ENCODE results near the gene CD300C. TPM values are rescaled to one million over a fixed set of nuclear protein-coding genes. Genes with fewer than 3 reads are reported as not detected.

The CD300C gene
- total RNA-seq, 4 donors from 2014 or later: 0.31 to 0.80 (median 0.53) TPM

DNA sequence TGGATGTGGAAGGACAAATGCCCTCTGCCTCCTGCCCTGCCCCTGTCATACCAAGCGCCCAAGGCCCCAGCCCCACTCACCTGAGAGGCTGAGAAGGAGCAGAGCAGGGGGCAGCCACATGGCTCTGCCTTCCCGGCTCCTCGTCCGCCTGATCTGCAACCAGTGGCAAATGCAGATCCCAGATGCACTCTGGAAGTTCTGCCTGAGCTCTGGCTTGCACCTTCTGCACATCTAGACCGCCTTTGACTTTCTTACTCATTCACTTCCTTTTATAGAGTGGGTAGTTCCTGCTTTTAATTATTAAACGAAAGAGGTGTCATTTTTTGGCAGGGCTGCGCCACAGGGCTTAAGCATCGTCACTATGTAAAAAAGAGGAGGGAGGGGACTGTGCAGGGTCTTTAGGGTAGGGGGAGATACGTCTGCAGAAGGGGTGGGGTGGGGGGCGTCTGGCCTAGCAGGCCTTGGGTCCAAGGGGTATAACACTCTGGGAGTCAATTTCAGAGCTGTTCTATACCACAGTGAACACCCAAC lies 14.6 kb downstream of the CD300C start, which contains the start of gene CD300LB:
Gene CD300LB, minus strand, starts transcription at position 245 of the 531 bp plus-strand sequence. Its CDS starts 125 bp downstream, at position 120.
- DNase-seq (ENCODE audit: low spot score in 2 of 2): peak; percentile 38 to 48
- no peaks in the 10 kb centered on the region for H3K36me3 ChIP-seq
- peaks cover 6% of the 10 kb centered on the region for H3K27me3 ChIP-seq
- no peaks in the 10 kb centered on the region for H3K4me1 ChIP-seq
- no peak within 1 kb of the TSS for H3K27ac ChIP-seq
- TF ChIP-seq EP300 (IDR thresholded peaks at IDR 0.05): no peak
- no peak within 1 kb of the TSS for H3K4me3 ChIP-seq
- WGBS: 61% methylated on average over 10 of the region's 10 CpGs
- no peaks in the 10 kb centered on the region for H3K9me3 ChIP-seq

DNA sequence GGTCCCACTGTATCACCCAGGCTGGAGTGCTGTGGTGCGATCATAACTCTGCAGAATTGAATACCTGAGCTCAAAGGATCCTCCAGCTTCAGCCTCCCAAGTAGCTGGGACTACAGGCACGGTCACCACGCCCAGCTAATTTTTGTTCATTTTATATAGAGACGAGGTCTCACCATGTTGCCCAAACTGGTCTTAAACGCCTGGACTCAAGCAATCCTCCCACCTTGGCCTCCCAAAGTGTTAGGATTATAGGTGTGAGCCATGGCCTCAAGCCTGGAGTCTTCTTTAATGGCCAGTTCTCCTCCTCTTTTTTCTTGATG lies 15.1 kb downstream of the CD300C start:
- 72% methylated on average over 5 of the region's 5 CpGs for WGBS

DNA sequence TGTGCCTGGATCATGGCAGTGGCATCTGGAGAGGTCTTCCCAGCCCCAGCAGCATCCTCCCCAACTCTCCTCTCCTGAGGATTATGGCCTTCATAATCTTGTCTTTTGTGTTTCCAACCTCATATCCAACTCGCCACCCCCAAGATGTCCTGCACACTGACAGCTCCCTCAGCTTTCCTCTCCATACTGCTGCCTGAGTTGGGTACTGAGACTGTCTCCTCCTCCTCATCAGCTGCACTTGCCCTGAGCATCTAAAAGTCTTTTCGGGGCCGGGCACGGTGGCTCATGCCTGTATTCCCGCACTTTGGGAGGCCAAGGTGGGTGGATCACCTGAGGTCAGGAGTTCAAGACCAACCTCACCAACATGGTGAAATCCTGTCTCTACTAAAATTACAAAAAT lies 16.7 kb downstream of the CD300C start:
- Histone ChIP-seq H3K9me3 (no peaks in the 10 kb centered on the region), H3K4me1 (no peaks in the 10 kb centered on the region), H3K36me3 (no peaks in the 10 kb centered on the region), H3K4me3 (no peak overlapping the region), H3K27me3 (peaks cover 3% of the 10 kb centered on the region), H3K27ac (no peak overlapping the region)
- TF ChIP-seq, protein P1, sequence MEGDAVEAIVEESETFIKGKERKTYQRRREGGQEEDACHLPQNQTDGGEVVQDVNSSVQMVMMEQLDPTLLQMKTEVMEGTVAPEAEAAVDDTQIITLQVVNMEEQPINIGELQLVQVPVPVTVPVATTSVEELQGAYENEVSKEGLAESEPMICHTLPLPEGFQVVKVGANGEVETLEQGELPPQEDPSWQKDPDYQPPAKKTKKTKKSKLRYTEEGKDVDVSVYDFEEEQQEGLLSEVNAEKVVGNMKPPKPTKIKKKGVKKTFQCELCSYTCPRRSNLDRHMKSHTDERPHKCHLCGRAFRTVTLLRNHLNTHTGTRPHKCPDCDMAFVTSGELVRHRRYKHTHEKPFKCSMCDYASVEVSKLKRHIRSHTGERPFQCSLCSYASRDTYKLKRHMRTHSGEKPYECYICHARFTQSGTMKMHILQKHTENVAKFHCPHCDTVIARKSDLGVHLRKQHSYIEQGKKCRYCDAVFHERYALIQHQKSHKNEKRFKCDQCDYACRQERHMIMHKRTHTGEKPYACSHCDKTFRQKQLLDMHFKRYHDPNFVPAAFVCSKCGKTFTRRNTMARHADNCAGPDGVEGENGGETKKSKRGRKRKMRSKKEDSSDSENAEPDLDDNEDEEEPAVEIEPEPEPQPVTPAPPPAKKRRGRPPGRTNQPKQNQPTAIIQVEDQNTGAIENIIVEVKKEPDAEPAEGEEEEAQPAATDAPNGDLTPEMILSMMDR (IDR thresholded peaks at IDR 0.05): no peak
- TF ChIP-seq POLR2AphosphoS5 (IDR thresholded peaks at IDR 0.05) (no peak), POLR2A (IDR thresholded peaks at IDR 0.05) (no peak)
- 90% methylated on average over 5 of the region's 5 CpGs for WGBS
- DNase-seq (ENCODE audit: low spot score in 2 of 2): peak; percentile 33 to 53

More for the DNA sequence above, 15.1 kb downstream of the CD300C start:
- no peaks in the 10 kb centered on the region for H3K4me1 ChIP-seq
- no peak overlapping the region for H3K27ac ChIP-seq
- TF ChIP-seq, protein P1 (IDR thresholded peaks at IDR 0.05): no peak
- TF ChIP-seq POLR2AphosphoS5 (IDR thresholded peaks at IDR 0.05) (no peak), POLR2A (IDR thresholded peaks at IDR 0.05) (no peak), EP300 (IDR thresholded peaks at IDR 0.05) (no peak)
- no peaks in the 10 kb centered on the region for H3K36me3 ChIP-seq
- H3K9me3 ChIP-seq: no peaks in the 10 kb centered on the region
- no peak overlapping the region for H3K4me3 ChIP-seq
- DNase-seq (ENCODE audit: low spot score in 2 of 2): peak in 1 of 2 donors; percentile 15
- peaks cover 6% of the 10 kb centered on the region for H3K27me3 ChIP-seq

DNA sequence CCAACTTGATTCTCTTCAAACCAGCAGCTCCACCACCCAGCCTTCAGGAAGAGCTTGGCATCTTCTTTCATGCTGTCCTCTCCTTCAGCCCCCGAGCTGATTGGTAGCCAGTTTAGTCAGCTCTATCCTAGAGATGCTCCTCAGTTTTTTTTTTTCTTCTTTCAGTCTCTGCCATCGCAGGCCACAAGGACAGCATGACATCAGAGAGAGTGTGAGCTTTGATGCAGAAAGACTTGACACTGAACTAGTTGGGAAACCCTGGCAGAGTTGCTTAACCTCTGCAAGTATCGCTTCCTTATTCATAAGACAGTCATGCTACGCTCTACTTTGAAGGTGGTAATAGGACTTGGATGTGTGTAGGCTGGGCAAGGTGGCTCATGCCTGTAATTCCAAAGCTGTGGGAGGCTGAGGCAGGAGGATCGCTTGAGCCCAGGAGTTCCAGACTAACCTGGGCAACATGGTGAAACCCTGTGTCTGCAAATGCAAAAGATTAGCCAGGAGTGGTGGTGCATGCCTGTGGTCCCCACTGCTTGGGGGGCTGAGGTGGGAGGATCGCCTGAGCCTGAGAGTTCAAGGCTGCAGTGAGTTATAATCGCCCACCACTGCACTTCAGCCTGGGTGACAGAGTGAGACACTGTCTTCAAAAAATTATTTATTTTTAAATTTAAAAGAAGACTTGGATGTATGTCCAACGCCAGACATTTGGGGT lies 17.3 kb downstream of the CD300C start:
- peaks cover 2% of the 10 kb centered on the region for H3K27me3 ChIP-seq
- TF ChIP-seq EP300 (IDR thresholded peaks at IDR 0.05) (no peak), POLR2A (IDR thresholded peaks at IDR 0.05) (no peak), POLR2AphosphoS5 (IDR thresholded peaks at IDR 0.05) (no peak)
- TF ChIP-seq, protein P1 (IDR thresholded peaks at IDR 0.05): no peak
- H3K27ac ChIP-seq: no peak overlapping the region
- H3K4me1 ChIP-seq: no peaks in the 10 kb centered on the region
- peak; percentile 41 to 43 for DNase-seq (ENCODE audit: low spot score in 2 of 2)
- H3K9me3 ChIP-seq: no peaks in the 10 kb centered on the region
- no peak overlapping the region for H3K4me3 ChIP-seq
- no peaks in the 10 kb centered on the region for H3K36me3 ChIP-seq
- WGBS: 74% methylated on average over 8 of the region's 8 CpGs

DNA sequence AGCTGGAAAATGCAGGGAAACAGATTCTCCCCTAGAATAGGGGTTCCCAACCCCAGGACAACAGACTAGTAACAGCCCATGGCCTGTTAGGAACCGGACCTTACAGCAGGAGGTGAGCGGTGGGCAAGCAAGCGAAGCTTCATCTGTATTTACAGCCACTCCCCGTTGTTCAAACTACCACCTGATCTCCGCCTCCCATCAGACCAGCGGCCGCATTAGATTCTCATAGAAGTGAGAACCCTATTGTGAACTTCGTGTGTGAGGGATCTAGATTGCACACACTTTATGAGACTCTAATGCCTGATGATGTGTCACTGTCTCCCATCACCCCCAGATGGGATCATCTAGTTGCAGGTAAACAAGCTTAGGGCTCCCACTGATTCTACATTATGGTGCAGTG lies 18.2 kb downstream of the CD300C start:
- DNase-seq (ENCODE audit: low spot score in 2 of 2): peak; percentile 29
- Histone ChIP-seq H3K27me3 (peaks cover 2% of the 10 kb centered on the region), H3K27ac (no peak overlapping the region), H3K9me3 (no peaks in the 10 kb centered on the region), H3K36me3 (no peaks in the 10 kb centered on the region), H3K4me1 (no peaks in the 10 kb centered on the region), H3K4me3 (no peak overlapping the region)
- TF ChIP-seq, protein P1 (IDR thresholded peaks at IDR 0.05): no peak
- TF ChIP-seq EP300 (IDR thresholded peaks at IDR 0.05): no peak
- 91% methylated on average over 8 of the region's 8 CpGs for WGBS
